HUDEP-2 (cell line): ENCODE data around the gene TMEM119.

Source experiments
- DNase-seq, 76 experiments: peaks; one replicate each; lab custom pipeline; 2025; ENCODE audit not compliant: unreplicated experiment in 76 of 76; lab: John Stamatoyannopoulos, UW

The TMEM119 gene

DNA sequence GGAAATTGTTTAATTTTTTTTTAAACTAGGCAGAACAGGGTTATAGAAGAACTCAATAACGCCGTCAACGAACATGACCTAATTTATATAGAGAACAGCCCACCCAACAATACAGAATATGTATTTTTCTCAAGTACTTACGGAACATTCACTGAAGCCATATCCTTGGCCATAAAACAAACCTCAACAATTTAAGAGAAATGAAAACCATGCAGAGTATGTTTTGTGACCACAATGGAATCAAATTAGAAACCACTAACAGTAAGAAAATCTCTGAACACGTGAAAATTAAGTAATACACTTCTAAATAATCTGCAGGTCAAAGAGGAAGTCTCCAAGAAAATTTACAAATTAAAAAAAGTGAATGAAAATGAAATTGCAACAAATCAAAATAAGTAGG lies 46.3 kb downstream of the TMEM119 start:
- DNase-seq: no peak

DNA sequence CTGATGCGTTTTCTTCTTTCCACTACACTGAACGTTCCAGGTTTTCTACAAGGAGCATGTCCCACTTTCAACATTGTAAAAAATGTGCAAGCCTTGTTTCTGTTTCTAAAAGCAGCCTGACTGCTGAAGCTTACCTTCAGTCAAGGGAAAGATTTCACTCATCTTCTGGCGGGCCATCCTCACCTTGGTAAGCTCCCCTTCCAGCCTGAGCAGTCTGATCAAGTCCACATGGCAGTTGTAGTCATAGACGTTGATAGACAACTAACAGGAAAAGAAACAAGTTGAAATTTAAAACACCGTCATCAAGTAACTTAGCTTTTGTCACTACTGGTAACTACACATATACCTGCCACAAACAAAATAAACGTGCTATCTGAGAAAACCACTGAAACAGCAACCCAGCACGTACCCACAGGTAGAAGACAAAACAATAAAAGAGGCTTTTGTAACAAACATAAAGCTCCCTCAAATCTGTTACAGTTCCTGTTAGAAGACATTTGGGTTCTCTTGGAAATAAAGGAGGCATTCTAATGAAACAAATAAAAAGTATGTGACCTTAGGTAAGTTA lies 48.8 kb downstream of the TMEM119 start:
- DNase-seq: no peak

DNA sequence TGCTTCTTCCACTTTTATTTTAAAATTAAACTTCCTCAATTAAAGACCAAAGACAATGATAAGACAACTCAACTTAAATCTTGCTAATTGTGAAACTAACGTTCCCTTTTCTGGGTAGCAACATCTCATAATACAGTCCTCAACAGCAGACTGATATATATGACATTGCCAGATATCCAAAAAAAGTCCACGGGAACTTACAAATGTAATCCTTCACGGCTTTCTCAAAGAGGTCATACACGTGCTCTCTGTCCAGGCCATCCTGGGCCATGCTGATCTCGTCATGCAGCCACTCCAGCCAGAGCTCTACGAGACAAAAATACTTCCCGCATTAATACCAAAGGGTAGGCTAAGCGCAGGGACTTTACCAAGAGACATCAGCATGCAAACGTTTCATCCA lies 50.2 kb downstream of the TMEM119 start:
- no peak for DNase-seq

GRCh38 chr12:108543652-108544051 lies 54.2 kb downstream of the TMEM119 start:
- no peak for DNase-seq

DNA sequence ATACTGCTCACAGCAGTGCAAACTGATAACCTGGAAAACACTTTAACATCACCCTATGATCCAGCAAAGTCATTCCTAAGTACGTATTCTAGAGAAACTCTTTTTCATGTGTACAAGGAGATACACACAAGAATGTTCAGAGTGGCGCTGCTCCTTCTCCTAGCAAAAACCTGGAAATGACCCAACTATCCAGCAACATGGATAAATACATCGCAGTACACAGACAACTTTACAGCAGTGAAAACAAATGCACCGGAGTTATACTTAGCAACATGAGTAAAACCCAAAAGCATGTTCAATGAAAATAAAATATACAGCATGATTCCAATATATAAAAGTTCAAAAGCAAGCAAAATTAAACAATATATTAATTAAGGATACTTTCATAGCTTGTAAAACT lies 55.6 kb downstream of the TMEM119 start:
- DNase-seq: no peak
